A673 (cell line): ENCODE measurements around the gene IL11.

Source experiments
- CTCF ChIP-seq: fragments of 300-800, 200-600 bp; sonication (generic); conservative IDR thresholded peaks from 2 replicates; pipeline ENCODE4 v1.5.1; 2017; ENCODE audit warnings: low read depth, mild to moderate bottlenecking, antibody characterized with exemption, low read length, moderate library complexity, mixed read lengths
- EZH2 ChIP-seq: fragments of 200-600 bp; sonication (generic); IDR thresholded peaks from 2 replicates; pipeline ENCODE4 v1.6.1; 2017; ENCODE audit warnings: borderline replicate concordance, low read depth, mild to moderate bottlenecking, mixed read lengths, antibody characterized with exemption, low read length; ENCODE audit not compliant: poor library complexity, severe bottlenecking

- TF ChIP-seq CTCF (no peak), EZH2 (no peak)
Observed at GRCh38 chr19:55341171-55341588, 29.1 kb downstream of the IL11 start.
